HG02759 (cell line): ENCODE measurements around the gene LRRC74B.
A peak's percentile ranks its signal among the peaks of the same experiment; 100 is the strongest.
"Not testable (repeated sequence)": the region's sequence is repeated elsewhere in the genome, so short reads cannot be mapped to it uniquely, and the experiment has no call there.

ENCODE experiments used
- ATAC-seq: cut with Tn5 transposase; IDR thresholded peaks from one replicate; pipeline ENCODE4 v1.9.1; 2021; ENCODE audit warnings: mild to moderate bottlenecking, moderate library complexity; ENCODE audit not compliant: unreplicated experiment

The LRRC74B gene

GRCh38 chr22:21045585-21046294 is at the start of gene LRRC74B:
TSS of gene LRRC74B (plus strand) at chr22:21045946. CDS start at chr22:21045987, 41 bp downstream.
- peak; percentile 98 for ATAC-seq

GRCh38 chr22:20996031-20996410 is 49.7 kb upstream of the LRRC74B start:
- no peak for ATAC-seq

GRCh38 chr22:20996598-20997535 is 48.9 kb upstream of the LRRC74B start:
- no peak for ATAC-seq

GRCh38 chr22:20997536-20998257 is 48.0 kb upstream of the LRRC74B start:
- no peak for ATAC-seq

GRCh38 chr22:20998411-20999336 is 47.1 kb upstream of the LRRC74B start:
- no peak for ATAC-seq

GRCh38 chr22:20999350-21000206 is 46.2 kb upstream of the LRRC74B start:
- ATAC-seq, result no peak

GRCh38 chr22:21000207-21000986 is 45.3 kb upstream of the LRRC74B start:
- ATAC-seq, result no peak

GRCh38 chr22:21000987-21001600 is 44.7 kb upstream of the LRRC74B start:
- no peak for ATAC-seq

GRCh38 chr22:21001601-21002325 is 44.0 kb upstream of the LRRC74B start, which contains the start of gene THAP7:
TSS of gene THAP7 (minus strand) at chr22:21002118. CDS start at chr22:21001911, 207 bp downstream.
- peak; percentile 88 for ATAC-seq

GRCh38 chr22:21003782-21004181 is 42.0 kb upstream of the LRRC74B start:
- ATAC-seq, result no peak

- ATAC-seq, result not testable (repeated sequence)
Observed at GRCh38 chr22:21009208-21009607, 36.5 kb upstream of the LRRC74B start.

- ATAC-seq, result no peak
Observed at GRCh38 chr22:21009638-21010425, 35.9 kb upstream of the LRRC74B start.

- ATAC-seq, result no peak
Observed at GRCh38 chr22:21010426-21011113, 35.2 kb upstream of the LRRC74B start.

- ATAC-seq, result no peak
Observed at GRCh38 chr22:21012446-21013407, 33.0 kb upstream of the LRRC74B start.
